ENCODE measurements around the gene DOK3. TPM values are rescaled to one million over a fixed set of nuclear protein-coding genes. Genes with fewer than 3 reads are reported as not detected.

DOK3 gene
- total and polyA plus RNA-seq, 12 donors: 0.74 to 11.4 (median 2.3) TPM

DNA sequence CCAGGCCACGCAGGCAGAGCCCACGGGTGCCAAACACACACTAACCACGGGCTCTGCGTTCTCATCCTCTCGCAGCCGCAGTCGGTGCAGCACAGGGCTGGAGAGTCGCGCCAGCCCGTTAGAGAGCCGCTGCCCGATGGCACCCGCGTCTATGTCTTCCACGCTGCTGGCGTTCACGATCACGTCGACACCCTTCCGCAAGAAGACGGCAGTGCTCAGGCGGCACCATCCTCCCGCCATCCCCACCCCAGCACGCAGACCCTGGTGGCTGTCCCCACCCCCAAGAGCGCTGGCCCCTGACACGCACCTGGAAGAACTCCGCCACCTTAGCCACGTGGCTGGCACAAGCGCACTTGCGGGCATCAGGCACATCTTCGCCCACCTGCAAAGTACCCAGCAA is 42.2 kb downstream of the DOK3 start:
- no peak overlapping the region for H3K27ac ChIP-seq

DNA sequence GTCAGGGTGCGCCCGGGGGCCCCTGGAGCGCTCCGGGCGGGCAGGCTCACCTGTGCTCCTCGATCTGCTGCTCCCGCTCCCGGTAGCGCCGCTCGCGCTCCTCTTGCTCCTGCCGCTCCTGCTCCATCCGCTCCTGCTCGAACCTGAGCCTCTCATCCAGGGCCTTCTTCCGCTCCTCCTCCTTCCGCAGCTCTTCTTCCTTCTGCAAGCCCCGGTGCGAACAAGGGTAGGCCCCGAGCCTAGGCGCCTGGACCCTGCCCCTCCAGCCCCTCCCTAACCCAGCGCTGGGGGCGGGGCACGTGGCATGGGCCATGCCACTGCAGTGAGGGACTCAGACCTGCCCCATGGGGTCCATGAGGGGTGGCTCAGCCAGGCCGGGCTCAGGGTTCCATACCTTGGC is 42.8 kb downstream of the DOK3 start:
- Histone ChIP-seq H3K36me3 (peaks cover 0 to 43% (median 16%) of the 10 kb centered on the region in 9 donors), H3K4me3 (no peak overlapping the region), H3K27ac (no peak overlapping the region), H3K27me3 (peaks cover 0 to 11% (median 3%) of the 10 kb centered on the region in 7 donors), H3K4me1 (peaks cover 18 to 42% (median 34%) of the 10 kb centered on the region in 9 donors), H3K9me3 (peaks cover 0 to 9% (median 0%) of the 10 kb centered on the region in 11 donors)
- no peak for DNase-seq
- TF ChIP-seq, protein P1, sequence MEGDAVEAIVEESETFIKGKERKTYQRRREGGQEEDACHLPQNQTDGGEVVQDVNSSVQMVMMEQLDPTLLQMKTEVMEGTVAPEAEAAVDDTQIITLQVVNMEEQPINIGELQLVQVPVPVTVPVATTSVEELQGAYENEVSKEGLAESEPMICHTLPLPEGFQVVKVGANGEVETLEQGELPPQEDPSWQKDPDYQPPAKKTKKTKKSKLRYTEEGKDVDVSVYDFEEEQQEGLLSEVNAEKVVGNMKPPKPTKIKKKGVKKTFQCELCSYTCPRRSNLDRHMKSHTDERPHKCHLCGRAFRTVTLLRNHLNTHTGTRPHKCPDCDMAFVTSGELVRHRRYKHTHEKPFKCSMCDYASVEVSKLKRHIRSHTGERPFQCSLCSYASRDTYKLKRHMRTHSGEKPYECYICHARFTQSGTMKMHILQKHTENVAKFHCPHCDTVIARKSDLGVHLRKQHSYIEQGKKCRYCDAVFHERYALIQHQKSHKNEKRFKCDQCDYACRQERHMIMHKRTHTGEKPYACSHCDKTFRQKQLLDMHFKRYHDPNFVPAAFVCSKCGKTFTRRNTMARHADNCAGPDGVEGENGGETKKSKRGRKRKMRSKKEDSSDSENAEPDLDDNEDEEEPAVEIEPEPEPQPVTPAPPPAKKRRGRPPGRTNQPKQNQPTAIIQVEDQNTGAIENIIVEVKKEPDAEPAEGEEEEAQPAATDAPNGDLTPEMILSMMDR (IDR thresholded peaks at IDR 0.05): no peak
- ATAC-seq: no peak
- 95 to 96% methylated on average over 25 of the region's 25 CpGs for WGBS, 2 donors
- intact Hi-C loops (cut with DNase I): no loop called here

More for the DNA sequence above, 42.2 kb downstream of the DOK3 start:
- peaks cover 19 to 42% (median 36%) of the 10 kb centered on the region in 9 donors for H3K4me1 ChIP-seq
- ATAC-seq (no peak), DNase-seq (no peak)
- WGBS, 2 donors: 94 to 97% methylated on average over 30 to 31 of the region's 31 CpGs
- intact Hi-C loops (cut with DNase I): no loop called here
- H3K27me3 ChIP-seq: peaks cover 0 to 17% (median 9%) of the 10 kb centered on the region in 7 donors
- peaks cover 0 to 43% (median 16%) of the 10 kb centered on the region in 9 donors for H3K36me3 ChIP-seq
- no peak overlapping the region for H3K4me3 ChIP-seq
- peaks cover 0 to 9% (median 0%) of the 10 kb centered on the region in 11 donors for H3K9me3 ChIP-seq
- TF ChIP-seq, protein P1 (IDR thresholded peaks at IDR 0.05): no peak

DNA sequence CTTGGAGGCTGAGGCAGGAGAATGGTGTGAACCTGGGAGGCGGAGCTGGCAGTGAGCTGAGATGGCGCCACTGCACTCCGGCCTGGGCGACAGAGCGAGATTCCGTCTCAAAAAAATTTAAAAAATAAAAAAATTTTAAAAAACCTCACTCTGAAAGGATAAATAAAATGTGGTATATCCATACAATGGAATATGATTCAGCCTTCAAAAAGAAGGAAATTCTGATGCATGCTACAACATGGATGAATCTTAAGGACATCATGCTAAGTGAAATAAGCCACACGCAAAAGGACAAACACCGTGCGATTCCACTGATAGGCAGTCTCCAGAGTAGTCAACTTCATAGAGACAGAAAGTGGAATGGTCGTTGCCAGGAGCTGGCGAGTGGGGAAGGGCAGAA is 44.6 kb downstream of the DOK3 start:
- H3K4me3 ChIP-seq: no peak overlapping the region
- WGBS, 2 donors: 94 to 98% methylated on average over 11 of the region's 11 CpGs
- H3K36me3 ChIP-seq: peaks cover 0 to 51% (median 16%) of the 10 kb centered on the region in 9 donors
- ATAC-seq: no peak
- peaks cover 0 to 4% (median 0%) of the 10 kb centered on the region in 7 donors for H3K27me3 ChIP-seq
- no peak for DNase-seq
- peaks cover 12 to 31% (median 22%) of the 10 kb centered on the region in 9 donors for H3K4me1 ChIP-seq
- intact Hi-C loops (cut with DNase I): no loop called here
- no peak overlapping the region for H3K27ac ChIP-seq
- TF ChIP-seq, protein P1 (IDR thresholded peaks at IDR 0.05): no peak
- peaks cover 0 to 9% (median 0%) of the 10 kb centered on the region in 11 donors for H3K9me3 ChIP-seq

DNA sequence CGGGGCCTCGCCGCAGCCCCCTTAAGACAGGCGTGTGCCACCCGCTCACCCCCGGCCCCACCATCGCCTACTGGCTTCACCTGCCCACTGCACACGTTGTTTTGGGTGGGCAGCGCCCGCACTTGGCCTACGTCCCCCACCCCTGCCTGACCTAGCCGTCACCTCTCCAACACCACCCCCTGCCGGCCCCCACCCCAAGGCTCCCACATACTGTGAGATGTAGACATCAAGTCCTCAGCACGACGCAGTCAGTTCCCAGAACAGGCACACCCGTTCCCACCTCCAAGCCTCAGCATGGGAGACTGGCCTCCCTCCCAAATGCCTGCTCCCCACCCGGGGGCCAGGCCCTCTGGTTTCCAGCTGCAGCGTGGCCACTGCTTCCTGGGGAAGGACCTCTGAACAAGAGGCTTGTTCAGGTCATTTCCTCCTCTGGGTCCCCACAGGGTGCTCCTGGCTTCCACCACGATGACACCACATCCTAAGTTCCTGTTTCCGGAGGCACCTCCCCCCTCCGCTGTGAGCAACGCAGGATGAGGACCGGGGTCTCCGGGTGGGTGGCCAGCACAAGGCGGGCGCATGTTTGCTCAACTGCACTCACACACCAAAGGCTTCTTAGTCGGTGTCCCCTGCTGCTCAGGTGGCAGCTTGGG is 47.5 kb downstream of the DOK3 start:
- 59 to 70% methylated on average over 27 of the region's 27 CpGs for WGBS, 2 donors
- Histone ChIP-seq H3K4me1 (peaks cover 0 to 27% (median 12%) of the 10 kb centered on the region in 9 donors), H3K4me3 (peak overlapping the region in 5 of 10 donors; percentile 12 to 34 (median 20)), H3K9me3 (peaks cover 0 to 9% (median 0%) of the 10 kb centered on the region in 11 donors), H3K27me3 (no peaks in the 10 kb centered on the region), H3K36me3 (peaks cover 0 to 65% (median 13%) of the 10 kb centered on the region in 9 donors), H3K27ac (peak overlapping the region; percentile 59 to 91 (median 81))
- ATAC-seq (peak; percentile 44 to 79 (median 67)), DNase-seq (peak; percentile 55 to 65)
- intact Hi-C loops (cut with DNase I): no loop called here
- TF ChIP-seq, protein P1 (IDR thresholded peaks at IDR 0.05): peak in 1 of 9 donors; percentile 6

Measured in heart right ventricle (tissue), 16 donors.